Left lung (tissue), 10 donors: Measurements from ENCODE around the gene UTP25. TPM values are rescaled to one million over a fixed set of nuclear protein-coding genes. Genes with fewer than 3 reads are reported as not detected.

Experiments
- ATAC-seq: fragments of 200-7000 bp; cut with Tn5 transposase; one replicate; pipeline ENCODE4 v1.9.1; 2020; ENCODE audit warnings: moderate library complexity
- DNase-seq, 4 donors: peaks; one replicate each; pipeline ENCODE4 v3.0.0-alpha.2; 2013 to 2020
- H3K27ac ChIP-seq, 2 donors: fragments of 200-600 bp; sonication (generic) in 1 of 2; one replicate each; pipeline versions ENCODE4 v1.5.0 to v1.8.0; 2020 to 2021
- H3K27me3 ChIP-seq, 2 donors: fragments of 200-600 bp; sonication (generic) in 1 of 2; one replicate each; pipeline versions ENCODE4 v1.5.0 to v1.8.0; 2020 to 2021
- H3K36me3 ChIP-seq, 2 donors: fragments of 200-600 bp; sonication (generic) in 1 of 2; one replicate each; pipeline versions ENCODE4 v1.5.0 to v1.8.0; 2020 to 2021
- H3K4me1 ChIP-seq, 2 donors: fragments of 200-600 bp; one replicate each; pipeline ENCODE4 v1.8.0; 2021
- H3K4me3 ChIP-seq, 2 donors: fragments of 200-600 bp; sonication (generic) in 1 of 2; one replicate each; pipeline versions ENCODE4 v1.5.0 to v1.8.0; 2020 to 2021; ENCODE audit warnings: mild to moderate bottlenecking in 1 of 2
- H3K9me3 ChIP-seq, 2 donors: fragments of 200-600 bp; sonication (generic) in 1 of 2; one replicate each; pipeline versions ENCODE4 v1.5.0 to v1.8.0; 2020 to 2021
- CTCF ChIP-seq, 2 donors: fragments of 200-600 bp; sonication (generic) in 1 of 2; IDR thresholded peaks; one replicate each; pipeline versions ENCODE4 v1.5.0 to v1.8.0; 2021; ENCODE audit warnings: antibody characterized with exemption in 2 of 2
- intact Hi-C, 2 donors: fragments of 100-400 bp; cut with DNase I; formaldehyde crosslinking; loops; one replicate each; pipeline versions ENCODE4 v1.11.2 to v1.14.2; 2022
- polyA plus RNA-seq, 6 donors: library from polyadenylated mRNA; unstranded; fragments of 120-200 nt; gene quantifications; one replicate each; pipeline ENCODE4 v1.2.1, GENCODE V29; 2013; ENCODE audit not compliant: insufficient read length in 6 of 6
- total RNA-seq, 2 donors: library from RNA; stranded (reverse); fragmentation: NEBNext Ultra II Directional; extraction: Animal tissue kit (Norgen Biotek cat#: 25700); gene quantifications; one replicate each; pipeline ENCODE4 v1.2.1, GENCODE V29; 2021
- donor health status: DM: no; HTN: yes; CAD: no.
- donor health status: DM: no; HTN: no; CAD: no.

Gene UTP25
- total and polyA plus RNA-seq, 8 donors, result 4.1 to 11.5 (median 10.3) TPM

GRCh38 chr1:209881619-209882018 lies 53.8 kb downstream of the UTP25 start:
- H3K9me3 ChIP-seq, result no peaks in the 10 kb centered on the region
- no peak for ATAC-seq
- H3K27ac ChIP-seq, result no peak overlapping the region
- TF ChIP-seq CTCF (IDR thresholded peaks at IDR 0.05), result no peak
- DNase-seq, result no peak
- H3K27me3 ChIP-seq, result peaks cover 0 to 40% of the 10 kb centered on the region in 2 donors
- no peaks in the 10 kb centered on the region for H3K36me3 ChIP-seq
- H3K4me3 ChIP-seq, result no peak overlapping the region
- intact Hi-C loops, result no loop called here
- peaks cover 0 to 4% of the 10 kb centered on the region in 2 donors for H3K4me1 ChIP-seq

- no peak for DNase-seq
- Histone ChIP-seq H3K27ac (no peak overlapping the region), H3K4me1 (peaks cover 0 to 4% of the 10 kb centered on the region in 2 donors), H3K36me3 (no peaks in the 10 kb centered on the region), H3K27me3 (peaks cover 0 to 40% of the 10 kb centered on the region in 2 donors), H3K4me3 (no peak overlapping the region), H3K9me3 (no peaks in the 10 kb centered on the region)
- intact Hi-C loops, result no loop called here
- ATAC-seq, result no peak
- no peak for TF ChIP-seq CTCF (IDR thresholded peaks at IDR 0.05)
These were observed 54.5 kb downstream of the UTP25 start for GRCh38 chr1:209882286-209882685.

DNA sequence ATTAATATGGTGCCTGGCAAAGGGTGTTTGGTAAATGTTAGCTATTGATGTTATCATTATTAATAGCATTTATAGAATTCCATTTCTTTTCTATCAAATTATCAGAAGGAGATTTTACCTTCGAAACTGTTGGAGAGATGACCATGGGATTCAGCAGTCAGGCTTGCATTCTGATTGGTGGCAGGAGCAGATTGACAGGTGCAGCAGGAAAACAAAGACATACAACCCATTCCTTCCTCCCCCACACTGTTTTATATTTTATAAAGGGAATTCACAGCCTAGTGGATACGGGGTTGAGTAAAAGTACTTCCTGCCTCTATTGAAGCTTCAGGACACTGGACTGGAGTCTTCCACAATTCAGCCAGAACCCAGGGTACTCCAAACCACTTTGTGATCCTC lies 55.2 kb downstream of the UTP25 start:
- H3K27me3 ChIP-seq, result peaks cover 0 to 40% of the 10 kb centered on the region in 2 donors
- DNase-seq (no peak), ATAC-seq (no peak)
- H3K27ac ChIP-seq, result no peak overlapping the region
- no peak for TF ChIP-seq CTCF (IDR thresholded peaks at IDR 0.05)
- H3K36me3 ChIP-seq, result no peaks in the 10 kb centered on the region
- no peaks in the 10 kb centered on the region for H3K9me3 ChIP-seq
- H3K4me1 ChIP-seq, result peaks cover 0 to 4% of the 10 kb centered on the region in 2 donors
- intact Hi-C loops, result no loop called here
- no peak overlapping the region for H3K4me3 ChIP-seq

GRCh38 chr1:209883341-209883971 lies 55.7 kb downstream of the UTP25 start:
- ATAC-seq (peak; percentile 51), DNase-seq (peak in 1 of 4 donors; percentile 9)
- intact Hi-C loops, result no loop called here
- Histone ChIP-seq H3K36me3 (no peaks in the 10 kb centered on the region), H3K4me1 (peaks cover 0 to 4% of the 10 kb centered on the region in 2 donors), H3K9me3 (no peaks in the 10 kb centered on the region), H3K4me3 (no peak overlapping the region), H3K27me3 (peaks cover 0 to 40% of the 10 kb centered on the region in 2 donors), H3K27ac (peak overlapping the region in 1 of 2 donors; percentile 15)
- no peak for TF ChIP-seq CTCF (IDR thresholded peaks at IDR 0.05)

GRCh38 chr1:209884249-209884648 lies 56.5 kb downstream of the UTP25 start:
- H3K4me1 ChIP-seq, result peaks cover 0 to 4% of the 10 kb centered on the region in 2 donors
- no peaks in the 10 kb centered on the region for H3K9me3 ChIP-seq
- H3K27me3 ChIP-seq, result peaks cover 0 to 36% of the 10 kb centered on the region in 2 donors
- H3K4me3 ChIP-seq, result no peak overlapping the region
- peak overlapping the region in 1 of 2 donors; percentile 15 for H3K27ac ChIP-seq
- no peak for TF ChIP-seq CTCF (IDR thresholded peaks at IDR 0.05)
- peak; percentile 11 for ATAC-seq
- intact Hi-C loops, result no loop called here
- no peaks in the 10 kb centered on the region for H3K36me3 ChIP-seq
- no peak for DNase-seq
